Activated naive CD8-positive, alpha-beta T cell treated with anti-CD3 and anti-CD28 coated beads, Interleukin-2, amount 50 U/mL, for 24 hours (primary cell): ENCODE results near the gene BTBD9.

Experiments
- ATAC-seq: fragments of 150-1000 bp; cut with Tn5 transposase; one replicate; pipeline ENCODE4 v1.10.0; 2021
- DNase-seq: peaks from one replicate; pipeline ENCODE4 v3.0.0; 2021
- H3K27ac Mint-ChIP-seq: one replicate; pipeline ENCODE4 v1.8.0; 2021; ENCODE audit warnings: mild to moderate bottlenecking, mixed read lengths
- H3K27me3 Mint-ChIP-seq: one replicate; pipeline ENCODE4 v1.8.0; 2021; ENCODE audit warnings: mixed read lengths
- H3K36me3 Mint-ChIP-seq: one replicate; pipeline ENCODE4 v1.8.0; 2021; ENCODE audit warnings: low read depth, mixed read lengths
- H3K4me1 Mint-ChIP-seq: one replicate; pipeline ENCODE4 v1.8.0; 2021; ENCODE audit warnings: mixed read lengths
- H3K4me3 Mint-ChIP-seq: one replicate; pipeline ENCODE4 v1.8.0; 2021; ENCODE audit warnings: mild to moderate bottlenecking, moderate library complexity, mixed read lengths
- H3K9me3 Mint-ChIP-seq: one replicate; pipeline ENCODE4 v1.8.0; 2021; ENCODE audit warnings: mixed read lengths

The BTBD9 gene

GRCh38 chr6:38671885-38672467, 32.2 kb upstream of the BTBD9 start:
- peaks cover 39% of the 10 kb centered on the region for H3K4me1 Mint-ChIP-seq
- peaks cover 3% of the 10 kb centered on the region for H3K9me3 Mint-ChIP-seq
- H3K36me3 Mint-ChIP-seq: peaks cover 33% of the 10 kb centered on the region
- H3K27me3 Mint-ChIP-seq: no peaks in the 10 kb centered on the region
- ATAC-seq (peak; percentile 75), DNase-seq (peak; percentile 11)
- H3K27ac Mint-ChIP-seq: peak overlapping the region; percentile 72
- no peak overlapping the region for H3K4me3 Mint-ChIP-seq

GRCh38 chr6:38658418-38659167, 18.9 kb upstream of the BTBD9 start:
- Mint-ChIP-seq H3K27me3 (no peaks in the 10 kb centered on the region), H3K36me3 (no peaks in the 10 kb centered on the region), H3K4me3 (no peak overlapping the region), H3K4me1 (no peaks in the 10 kb centered on the region), H3K9me3 (no peaks in the 10 kb centered on the region), H3K27ac (no peak overlapping the region)
- DNase-seq: no peak
- ATAC-seq: no peak

- no peaks in the 10 kb centered on the region for H3K27me3 Mint-ChIP-seq
- H3K36me3 Mint-ChIP-seq: no peaks in the 10 kb centered on the region
- DNase-seq (no peak), ATAC-seq (no peak)
- no peak overlapping the region for H3K4me3 Mint-ChIP-seq
- H3K9me3 Mint-ChIP-seq: no peaks in the 10 kb centered on the region
- no peak overlapping the region for H3K27ac Mint-ChIP-seq
- no peaks in the 10 kb centered on the region for H3K4me1 Mint-ChIP-seq
Observed at GRCh38 chr6:38656896-38657295, 17.2 kb upstream of the BTBD9 start.

GRCh38 chr6:38654263-38654662, 14.5 kb upstream of the BTBD9 start:
- Mint-ChIP-seq H3K36me3 (peaks cover 2% of the 10 kb centered on the region), H3K27me3 (no peaks in the 10 kb centered on the region), H3K4me1 (no peaks in the 10 kb centered on the region), H3K27ac (no peak overlapping the region), H3K9me3 (no peaks in the 10 kb centered on the region), H3K4me3 (no peak overlapping the region)
- ATAC-seq: no peak
- DNase-seq: no peak

GRCh38 chr6:38651121-38651784, 11.5 kb upstream of the BTBD9 start:
- no peak for ATAC-seq

GRCh38 chr6:38650207-38650752, 10.6 kb upstream of the BTBD9 start:
- H3K27me3 Mint-ChIP-seq: no peaks in the 10 kb centered on the region
- peaks cover 2% of the 10 kb centered on the region for H3K36me3 Mint-ChIP-seq

More at GRCh38 chr6:38651121-38651784, 11.5 kb upstream of the BTBD9 start:
- no peaks in the 10 kb centered on the region for H3K27me3 Mint-ChIP-seq
- H3K4me3 Mint-ChIP-seq: no peak overlapping the region
- peaks cover 2% of the 10 kb centered on the region for H3K36me3 Mint-ChIP-seq
- H3K4me1 Mint-ChIP-seq: no peaks in the 10 kb centered on the region
- no peaks in the 10 kb centered on the region for H3K9me3 Mint-ChIP-seq
- no peak for DNase-seq
- no peak overlapping the region for H3K27ac Mint-ChIP-seq

GRCh38 chr6:38649744-38650143, 10.0 kb upstream of the BTBD9 start:
- no peak overlapping the region for H3K4me3 Mint-ChIP-seq
- DNase-seq: no peak
- H3K9me3 Mint-ChIP-seq: no peaks in the 10 kb centered on the region
- ATAC-seq: no peak
- H3K36me3 Mint-ChIP-seq: peaks cover 2% of the 10 kb centered on the region
- no peak overlapping the region for H3K27ac Mint-ChIP-seq
- no peaks in the 10 kb centered on the region for H3K4me1 Mint-ChIP-seq
- no peaks in the 10 kb centered on the region for H3K27me3 Mint-ChIP-seq

More at GRCh38 chr6:38650207-38650752, 10.6 kb upstream of the BTBD9 start:
- Mint-ChIP-seq H3K27ac (no peak overlapping the region), H3K4me3 (no peak overlapping the region), H3K9me3 (no peaks in the 10 kb centered on the region), H3K4me1 (no peaks in the 10 kb centered on the region)
- no peak for ATAC-seq
- no peak for DNase-seq

GRCh38 chr6:38648629-38649028, 8.9 kb upstream of the BTBD9 start:
- no peak overlapping the region for H3K4me3 Mint-ChIP-seq
- DNase-seq: no peak
- no peaks in the 10 kb centered on the region for H3K4me1 Mint-ChIP-seq
- peaks cover 2% of the 10 kb centered on the region for H3K36me3 Mint-ChIP-seq
- H3K27ac Mint-ChIP-seq: no peak overlapping the region
- no peak for ATAC-seq
- H3K9me3 Mint-ChIP-seq: no peaks in the 10 kb centered on the region
- no peaks in the 10 kb centered on the region for H3K27me3 Mint-ChIP-seq

GRCh38 chr6:38646166-38646878, 6.6 kb upstream of the BTBD9 start:
- no peak overlapping the region for H3K4me3 Mint-ChIP-seq
- no peaks in the 10 kb centered on the region for H3K4me1 Mint-ChIP-seq
- no peak for DNase-seq
- ATAC-seq: no peak
- H3K9me3 Mint-ChIP-seq: no peaks in the 10 kb centered on the region
- H3K27ac Mint-ChIP-seq: no peak overlapping the region
- H3K36me3 Mint-ChIP-seq: peaks cover 2% of the 10 kb centered on the region
- no peaks in the 10 kb centered on the region for H3K27me3 Mint-ChIP-seq

- DNase-seq (no peak), ATAC-seq (no peak)
- peaks cover 8% of the 10 kb centered on the region for H3K4me1 Mint-ChIP-seq
- no peak overlapping the region for H3K27ac Mint-ChIP-seq
- no peaks in the 10 kb centered on the region for H3K9me3 Mint-ChIP-seq
- no peak overlapping the region for H3K4me3 Mint-ChIP-seq
- no peaks in the 10 kb centered on the region for H3K36me3 Mint-ChIP-seq
- no peaks in the 10 kb centered on the region for H3K27me3 Mint-ChIP-seq
Observed at GRCh38 chr6:38644951-38645350, 5.2 kb upstream of the BTBD9 start.

- no peaks in the 10 kb centered on the region for H3K27me3 Mint-ChIP-seq
- H3K36me3 Mint-ChIP-seq: no peaks in the 10 kb centered on the region
- no peaks in the 10 kb centered on the region for H3K9me3 Mint-ChIP-seq
- no peak for DNase-seq
- peak overlapping the region; percentile 91 for H3K4me3 Mint-ChIP-seq
- peak overlapping the region; percentile 90 for H3K27ac Mint-ChIP-seq
- H3K4me1 Mint-ChIP-seq: peaks cover 44% of the 10 kb centered on the region
- ATAC-seq: no peak
Observed at GRCh38 chr6:38640216-38640909, 634 bp upstream of the BTBD9 start.

GRCh38 chr6:38638941-38639497, 710 bp downstream of the BTBD9 start:
- H3K36me3 Mint-ChIP-seq: no peaks in the 10 kb centered on the region
- ATAC-seq (peak; percentile 79), DNase-seq (peak; percentile 65)
- H3K27ac Mint-ChIP-seq: peak overlapping the region; percentile 90
- H3K4me1 Mint-ChIP-seq: peaks cover 55% of the 10 kb centered on the region
- H3K4me3 Mint-ChIP-seq: peak overlapping the region; percentile 91
- H3K27me3 Mint-ChIP-seq: no peaks in the 10 kb centered on the region
- H3K9me3 Mint-ChIP-seq: no peaks in the 10 kb centered on the region

- H3K4me1 Mint-ChIP-seq: peaks cover 56% of the 10 kb centered on the region
- H3K36me3 Mint-ChIP-seq: no peaks in the 10 kb centered on the region
- H3K27ac Mint-ChIP-seq: no peak overlapping the region
- no peaks in the 10 kb centered on the region for H3K27me3 Mint-ChIP-seq
- no peak for DNase-seq
- no peak overlapping the region for H3K4me3 Mint-ChIP-seq
- ATAC-seq: no peak
- H3K9me3 Mint-ChIP-seq: no peaks in the 10 kb centered on the region
Observed at GRCh38 chr6:38637756-38638155, 2.0 kb downstream of the BTBD9 start.

- Mint-ChIP-seq H3K9me3 (no peaks in the 10 kb centered on the region), H3K4me1 (peaks cover 54% of the 10 kb centered on the region)
Observed at GRCh38 chr6:38636027-38636426, 3.7 kb downstream of the BTBD9 start.

More at GRCh38 chr6:38636027-38636426, 3.7 kb downstream of the BTBD9 start:
- no peak for ATAC-seq
- Mint-ChIP-seq H3K36me3 (no peaks in the 10 kb centered on the region), H3K27ac (no peak overlapping the region), H3K27me3 (no peaks in the 10 kb centered on the region), H3K4me3 (no peak overlapping the region)
- DNase-seq: no peak
